GM20000 (cell line): ENCODE measurements around the gene HUNK.

Source experiments
- DNase-seq: peaks from one replicate; pipeline ENCODE4 v3.0.0; 2012; ENCODE audit warnings: low spot score
- CTCF ChIP-seq: IDR thresholded peaks from 2 replicates; pipeline ENCODE4 v1.5.1; 2012; ENCODE audit warnings: mild to moderate bottlenecking, control low read depth; ENCODE audit errors: extremely low read depth, missing control alignments

Gene HUNK

GRCh38 chr21:32043458-32043857, 170.6 kb downstream of the HUNK start:
- DNase-seq, result no peak
- no peak for TF ChIP-seq CTCF

- DNase-seq, result no peak
- TF ChIP-seq CTCF, result no peak
Observed at GRCh38 chr21:32044205-32045180, 171.7 kb downstream of the HUNK start.

GRCh38 chr21:32046191-32046590, 173.4 kb downstream of the HUNK start:
- DNase-seq, result no peak
- no peak for TF ChIP-seq CTCF

- TF ChIP-seq CTCF, result no peak
- DNase-seq, result no peak
Observed at GRCh38 chr21:32048353-32048752, 175.5 kb downstream of the HUNK start.
